Stimulated activated naive CD8-positive, alpha-beta T cell treated with anti-CD3 and anti-CD28 coated beads, Interleukin-15, Interleukin-2, amounts not matched to agents 100 U/mL and 50 U/mL, for 24 hours (primary cell): Measurements from ENCODE around the gene EFNB3.
A peak's percentile ranks its signal among the peaks of the same experiment; 100 is the strongest.

Experiments used
- ATAC-seq: fragments of 150-1000 bp; cut with Tn5 transposase; one replicate; pipeline ENCODE4 v1.10.0; 2021
- DNase-seq: peaks from one replicate; pipeline ENCODE4 v3.0.0; 2021

EFNB3 gene

DNA sequence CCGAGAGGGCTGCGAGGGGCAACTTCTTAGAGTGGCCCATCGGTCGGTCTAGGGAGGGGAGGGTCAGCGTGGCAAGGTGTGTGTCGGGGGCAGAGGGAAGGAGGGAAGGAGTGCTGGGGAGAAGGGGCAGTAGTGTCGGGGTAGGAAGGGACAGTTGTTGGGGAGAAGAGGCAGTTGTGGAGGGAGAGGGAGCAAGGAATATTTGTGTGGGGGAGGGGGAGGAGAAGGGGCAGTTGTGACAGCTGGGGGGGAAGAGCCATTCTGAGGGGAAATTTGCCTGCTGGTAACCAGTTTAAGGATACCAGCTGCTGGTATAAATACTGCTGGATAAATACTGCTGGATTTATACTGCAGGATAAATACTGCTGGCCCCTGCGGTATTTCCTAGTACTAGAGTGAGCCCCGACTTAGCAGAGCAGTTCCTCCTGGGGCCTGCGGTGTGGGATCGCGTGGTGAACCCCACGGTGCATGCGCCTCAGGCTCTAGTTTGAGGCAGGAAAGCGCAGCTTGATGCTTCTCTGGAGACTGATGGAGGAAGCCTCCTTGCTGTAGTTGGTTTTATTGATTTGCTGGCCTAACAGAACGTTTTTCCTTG, 12.9 kb downstream of the EFNB3 start:
- DNase-seq: peak; percentile 22
- ATAC-seq: no peak

DNA sequence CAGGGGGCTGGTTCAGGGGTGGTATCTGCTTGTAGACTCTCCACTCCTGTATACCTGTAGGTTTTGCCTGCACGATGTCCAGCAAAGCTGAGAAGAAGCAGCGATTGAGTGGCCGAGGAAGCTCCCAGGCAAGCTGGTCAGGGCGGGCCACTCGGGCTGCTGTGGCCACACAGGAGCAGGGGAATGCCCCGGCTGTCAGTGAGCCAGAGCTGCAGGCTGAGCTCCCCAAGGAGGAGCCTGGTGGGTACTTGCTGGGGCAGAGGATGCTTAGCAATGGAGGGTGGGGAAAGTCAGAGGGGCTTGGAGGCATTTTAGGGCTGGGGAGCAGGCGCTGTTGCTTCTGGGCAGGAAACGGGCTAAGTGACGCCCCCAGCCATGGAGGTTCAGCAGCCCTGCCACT, 14.7 kb downstream of the EFNB3 start:
- DNase-seq (no peak), ATAC-seq (no peak)

DNA sequence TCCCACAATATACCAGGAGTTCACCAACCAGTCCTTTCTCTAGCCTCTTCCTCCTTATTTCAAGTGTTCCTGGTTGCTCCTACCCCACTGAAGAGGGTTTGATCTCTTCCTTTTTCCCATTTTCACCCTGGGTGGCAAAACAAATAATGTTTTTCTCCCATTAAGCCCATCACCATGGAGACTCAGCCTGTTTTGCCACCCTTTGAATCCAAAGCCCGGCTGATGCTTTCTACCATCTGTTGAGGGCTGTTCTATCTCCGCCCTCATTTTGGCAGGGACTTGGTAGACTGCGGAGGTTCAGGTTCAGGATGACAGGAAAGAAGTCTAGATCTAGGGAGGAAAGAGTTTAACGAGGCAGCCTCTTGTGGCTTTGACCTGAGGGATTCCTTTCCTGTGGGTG, 15.1 kb downstream of the EFNB3 start:
- ATAC-seq: no peak

DNA sequence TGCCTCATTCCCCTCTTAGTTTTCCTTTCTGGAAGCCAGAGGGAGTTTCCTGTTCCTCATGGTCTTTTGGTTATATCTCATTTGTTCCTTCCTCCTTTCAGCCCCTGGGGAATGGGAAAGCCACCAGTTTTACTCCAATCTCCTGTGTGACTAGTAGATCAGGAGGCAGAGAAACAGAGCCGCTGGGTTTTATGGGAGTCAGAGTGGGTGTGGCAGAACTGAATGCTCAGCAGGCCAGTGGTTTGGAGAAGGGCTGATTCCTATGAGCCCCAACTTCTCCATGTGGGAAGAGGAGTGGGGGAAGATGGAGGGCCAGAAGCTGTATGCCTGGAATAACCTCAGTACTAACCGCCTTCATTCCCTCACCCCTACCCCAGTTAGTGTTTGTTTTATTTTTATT, 16.6 kb downstream of the EFNB3 start:
- DNase-seq (no peak), ATAC-seq (no peak)

More for the DNA sequence above, 15.1 kb downstream of the EFNB3 start:
- DNase-seq: no peak

DNA sequence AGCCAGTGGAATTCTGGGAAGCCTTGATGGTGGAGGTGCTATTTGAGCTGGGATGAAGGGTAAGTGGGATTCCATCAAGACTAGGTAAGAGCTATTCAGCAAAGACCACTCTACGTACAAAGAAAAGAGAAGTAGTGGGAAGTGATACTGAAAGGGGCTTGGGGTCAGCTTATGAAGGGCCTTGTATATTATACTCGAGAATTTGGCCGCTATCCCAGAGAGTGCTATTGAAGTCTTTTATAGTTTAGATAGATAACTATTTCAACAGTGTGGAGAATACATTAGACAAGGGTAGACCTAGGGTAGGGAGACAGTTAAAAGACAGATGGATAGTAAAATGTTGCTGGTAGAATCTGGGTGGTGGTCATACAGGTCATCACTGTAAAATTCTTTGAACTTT, 22.9 kb downstream of the EFNB3 start:
- DNase-seq (no peak), ATAC-seq (no peak)

DNA sequence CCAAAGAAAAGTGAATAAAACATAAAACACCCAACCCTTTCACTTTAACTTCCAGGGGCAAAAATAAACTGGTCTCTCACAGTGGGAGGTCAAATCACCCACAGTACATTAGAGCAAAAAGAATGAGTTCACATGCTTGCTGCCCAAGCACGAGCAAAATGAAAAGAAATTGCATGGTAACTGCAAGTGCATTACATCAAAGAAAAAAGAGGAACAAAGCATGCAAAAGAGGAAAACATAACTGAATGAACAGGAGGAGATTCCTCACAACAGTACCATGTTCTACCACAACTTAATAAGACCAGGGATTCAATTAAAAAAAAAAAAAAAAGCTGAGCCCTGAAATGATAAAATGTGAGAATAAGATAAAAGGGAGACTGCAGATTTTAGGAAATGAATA, 24.8 kb downstream of the EFNB3 start:
- ATAC-seq: no peak

DNA sequence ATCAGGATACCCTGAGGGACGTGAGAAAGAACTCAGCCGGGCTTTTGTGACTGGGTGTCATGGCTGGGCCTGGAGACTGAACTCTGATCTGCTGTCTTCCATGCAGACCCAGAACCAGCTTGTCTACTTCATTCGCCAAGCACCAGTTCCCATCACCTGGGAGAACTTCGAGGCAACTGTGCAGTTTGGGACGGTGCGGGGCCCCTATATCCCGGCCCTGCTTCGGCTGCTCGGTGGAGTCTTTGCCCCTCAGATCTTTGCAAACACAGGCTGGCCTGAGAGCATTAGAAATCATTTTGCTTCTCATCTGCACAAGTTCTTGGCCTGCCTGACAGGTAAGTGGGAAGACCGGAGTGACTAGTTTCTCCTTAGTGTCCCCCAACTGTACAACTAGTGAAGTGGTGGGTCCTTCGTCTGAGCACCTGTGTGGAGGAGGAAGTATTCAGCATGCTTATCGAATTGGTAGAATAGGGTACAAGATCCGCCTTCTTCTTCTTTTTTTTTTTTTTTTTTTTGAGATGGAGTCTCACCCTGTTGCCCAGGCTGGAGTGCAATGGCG, 28.1 kb downstream of the EFNB3 start:
- DNase-seq: no peak
- no peak for ATAC-seq

More for the DNA sequence above, 24.8 kb downstream of the EFNB3 start:
- no peak for DNase-seq

DNA sequence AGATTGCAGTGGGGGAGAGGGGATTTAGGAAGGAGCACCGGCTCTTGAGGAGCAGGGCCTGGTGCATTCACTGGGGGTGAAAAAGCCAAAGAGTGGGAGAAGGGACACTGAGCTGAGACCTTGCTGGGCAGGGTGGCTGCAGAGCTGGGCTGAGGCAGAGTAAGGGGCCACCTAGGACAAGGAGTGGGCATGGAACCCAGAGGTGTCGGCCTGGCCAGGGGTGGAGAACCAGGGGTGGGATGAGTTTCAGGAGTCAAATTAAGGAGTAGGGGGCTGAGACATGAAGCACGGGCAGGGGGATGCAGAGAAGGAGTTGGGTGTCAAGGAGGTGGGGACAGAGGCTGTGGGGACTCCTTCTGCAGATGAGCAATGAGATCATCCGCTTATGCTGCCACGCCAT, 32.6 kb downstream of the EFNB3 start:
- no peak for ATAC-seq
- DNase-seq: no peak

DNA sequence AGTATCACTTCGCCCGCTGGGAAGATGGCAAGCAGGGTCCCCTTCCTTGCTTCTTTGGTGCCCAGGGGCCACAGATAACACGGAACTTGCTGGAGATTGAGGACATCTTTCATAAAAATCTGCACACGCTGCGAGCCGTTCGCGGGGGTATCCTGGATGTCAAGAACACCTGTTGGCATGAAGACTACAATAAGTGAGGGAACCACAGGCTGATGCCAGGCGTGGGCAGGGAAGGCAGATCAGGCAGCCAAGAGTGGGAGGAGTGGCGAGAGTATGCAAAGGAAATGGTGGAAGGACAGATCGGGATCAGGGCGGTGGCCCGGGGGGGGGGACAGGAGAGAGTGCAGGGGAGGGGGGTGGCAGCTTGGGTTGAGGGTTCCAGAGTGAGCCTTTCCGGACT, 34.7 kb downstream of the EFNB3 start:
- ATAC-seq (no peak), DNase-seq (no peak)

DNA sequence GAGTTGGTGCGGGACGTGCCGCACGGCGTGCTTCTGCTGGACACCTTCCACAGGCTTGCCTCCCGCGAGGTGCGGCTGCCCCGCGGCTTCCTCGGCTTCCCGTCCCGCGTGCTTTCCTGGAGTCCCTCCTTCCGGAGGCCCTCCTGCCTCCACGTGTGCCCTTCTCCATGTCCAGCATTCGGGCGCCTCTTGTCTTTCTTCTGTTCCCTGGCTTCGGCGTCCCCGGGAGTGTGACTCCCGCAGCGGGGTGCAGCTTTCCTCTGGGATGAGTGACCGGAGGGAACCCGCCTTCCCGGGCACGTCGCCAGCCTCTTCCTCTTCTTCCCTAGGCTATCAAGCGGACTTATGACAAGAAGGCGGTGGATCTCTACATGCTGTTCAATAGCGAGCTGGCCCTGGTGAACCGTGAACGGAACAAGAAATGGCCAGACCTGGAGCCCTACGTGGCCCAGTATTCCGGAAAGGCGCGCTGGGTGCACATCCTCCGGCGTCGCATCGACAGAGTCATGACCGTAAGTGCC, 35.5 kb downstream of the EFNB3 start:
- DNase-seq (no peak), ATAC-seq (no peak)

DNA sequence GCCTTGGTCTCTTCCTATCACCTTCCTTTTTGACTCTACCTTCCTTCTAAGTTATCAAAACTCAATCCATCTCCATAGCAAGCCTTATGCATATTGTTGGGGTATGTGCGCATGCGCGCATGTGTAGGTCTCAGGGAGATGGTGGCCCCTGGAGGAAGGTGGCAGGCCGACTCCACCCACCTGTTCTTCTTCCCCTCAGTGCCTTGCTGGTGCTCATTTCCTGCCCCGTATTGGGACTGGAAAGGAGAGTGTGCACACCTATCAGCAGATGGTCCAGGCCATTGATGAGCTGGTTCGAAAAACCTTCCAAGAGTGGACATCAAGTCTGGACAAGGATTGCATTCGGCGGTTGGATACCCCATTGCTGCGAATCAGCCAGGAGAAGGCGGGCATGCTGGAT, 37.7 kb downstream of the EFNB3 start:
- no peak for DNase-seq
- no peak for ATAC-seq

DNA sequence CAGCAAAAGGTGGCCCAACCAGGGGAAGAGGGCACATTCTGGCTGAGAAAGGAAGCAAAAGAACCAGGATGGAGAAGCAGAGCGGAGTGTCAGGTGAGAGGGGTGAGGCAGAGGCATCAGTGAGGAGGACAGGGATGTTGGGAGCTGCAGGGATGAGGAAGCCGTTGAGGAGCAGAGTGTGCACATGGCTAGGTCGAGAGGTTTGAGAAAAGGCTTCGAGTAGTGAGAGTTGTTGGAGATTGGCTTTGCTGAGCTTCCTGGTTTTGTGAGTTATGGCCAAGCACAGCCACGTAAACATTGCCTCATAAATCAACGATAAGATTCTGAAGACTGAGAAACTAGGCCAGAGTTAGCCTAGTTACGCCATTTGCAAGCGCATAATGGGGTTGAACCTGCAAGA, 39.4 kb downstream of the EFNB3 start:
- ATAC-seq: no peak

DNA sequence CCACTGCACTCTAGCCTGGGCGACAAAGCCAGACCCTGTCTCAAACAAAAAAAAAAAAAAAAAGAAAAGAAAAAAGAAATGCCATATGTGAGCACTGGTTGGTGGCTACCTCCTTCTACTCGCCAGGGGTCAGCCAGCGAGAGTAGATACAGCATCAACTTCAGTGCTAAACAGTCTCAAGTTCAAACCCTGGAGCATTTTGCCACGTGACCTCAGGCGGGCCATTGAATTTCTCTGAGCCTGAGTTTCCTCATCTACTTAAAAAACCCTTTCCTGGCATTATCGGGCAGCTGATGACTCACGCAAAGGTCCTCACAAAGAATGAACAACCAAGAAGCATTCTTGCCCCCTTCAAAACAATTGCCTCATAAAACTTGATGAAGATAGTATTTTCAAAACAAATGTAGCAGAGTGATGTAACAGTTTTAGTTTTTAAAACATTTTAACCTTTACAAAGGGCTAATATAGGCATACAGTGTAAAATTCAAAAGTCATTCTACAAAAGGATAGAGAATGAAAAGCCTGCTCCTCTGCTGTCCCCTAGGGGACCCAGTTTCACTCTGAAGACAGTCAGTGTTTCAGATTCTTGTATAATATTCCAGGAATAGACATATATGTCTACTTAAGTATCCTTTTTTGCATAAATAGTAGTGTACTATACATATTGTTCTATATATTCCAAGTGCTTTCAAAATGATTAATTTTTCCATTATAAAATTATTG, 40.9 kb downstream of the EFNB3 start:
- ATAC-seq (no peak), DNase-seq (no peak)

More for the DNA sequence above, 39.4 kb downstream of the EFNB3 start:
- DNase-seq: no peak

DNA sequence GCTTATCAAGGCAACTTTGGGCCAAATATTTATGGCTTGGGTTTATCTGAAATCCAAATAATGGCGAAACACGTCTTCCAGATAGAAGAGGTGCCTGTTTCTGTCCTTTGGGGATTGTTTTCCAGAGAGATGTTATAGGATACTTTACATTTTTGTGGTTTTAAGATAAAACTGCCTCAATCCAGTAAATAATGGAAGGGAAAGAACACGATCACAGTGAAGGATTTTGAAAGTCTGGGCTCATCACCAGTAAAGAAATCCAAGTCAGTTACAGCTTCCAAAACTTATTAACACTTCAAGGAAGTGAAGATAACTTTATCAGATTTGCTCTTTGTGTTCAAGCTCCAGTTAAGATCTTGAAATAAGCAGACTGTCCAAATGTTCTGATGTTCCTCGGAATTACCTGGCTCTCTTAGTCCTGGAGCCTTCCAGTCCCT, 42.7 kb downstream of the EFNB3 start:
- DNase-seq (no peak), ATAC-seq (no peak)

DNA sequence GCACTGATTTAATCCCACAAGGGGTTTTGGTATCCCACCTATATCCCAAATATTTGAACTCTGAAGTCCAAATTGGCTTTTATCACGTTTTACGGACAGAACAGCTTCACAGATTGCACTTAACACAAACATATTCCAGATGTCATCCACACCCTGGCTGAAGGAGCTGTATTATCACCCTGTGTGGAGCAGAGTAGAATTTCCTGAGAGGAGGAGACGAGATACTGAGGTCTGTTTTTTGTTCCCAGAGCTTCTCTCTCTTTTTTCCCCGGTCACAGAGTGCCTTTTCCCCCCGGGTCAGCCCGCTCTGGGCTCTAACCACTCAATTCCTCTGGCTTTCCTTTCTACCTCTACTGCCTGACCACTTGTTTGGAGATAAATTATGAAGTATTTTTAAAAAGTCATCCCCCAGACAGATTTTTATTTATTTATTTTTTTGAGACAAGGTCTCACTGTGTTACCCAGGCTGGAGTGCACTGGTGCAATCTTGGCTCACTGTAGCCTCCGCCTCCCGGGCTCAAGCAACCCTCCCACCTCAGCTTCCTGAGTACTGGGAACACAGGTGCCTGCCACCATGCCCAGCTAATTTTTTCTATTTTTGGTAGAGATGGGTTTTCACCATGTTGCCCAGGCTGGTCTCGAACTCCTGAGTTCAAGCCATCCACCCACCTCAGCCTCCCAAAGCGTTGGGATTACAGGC, 43.2 kb downstream of the EFNB3 start:
- no peak for DNase-seq
- ATAC-seq: no peak

DNA sequence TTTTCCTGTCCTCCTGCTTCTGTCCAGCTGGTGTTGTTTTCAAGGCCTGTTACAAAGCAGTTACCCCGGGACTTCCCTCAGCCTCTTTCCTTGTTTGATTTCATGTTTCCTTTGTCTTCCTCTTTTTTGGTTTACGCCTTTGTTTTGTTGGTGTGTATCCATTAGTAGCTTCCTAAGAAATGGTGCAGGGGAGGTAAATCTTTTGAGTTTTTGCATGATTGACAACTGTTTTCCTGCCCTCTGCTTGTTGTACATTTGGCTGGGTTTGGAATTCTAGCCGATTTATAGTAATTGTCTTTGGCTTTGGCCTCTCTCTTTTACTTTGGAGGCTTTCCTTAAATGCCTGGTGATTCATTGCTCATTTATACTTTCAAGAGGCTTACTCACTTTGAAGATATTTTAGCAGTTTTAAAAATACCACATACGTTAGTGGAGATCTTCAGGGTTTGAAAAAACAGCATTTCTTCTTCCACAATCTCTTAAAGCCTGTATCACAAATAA, 45.4 kb downstream of the EFNB3 start:
- no peak for ATAC-seq
- DNase-seq: no peak

DNA sequence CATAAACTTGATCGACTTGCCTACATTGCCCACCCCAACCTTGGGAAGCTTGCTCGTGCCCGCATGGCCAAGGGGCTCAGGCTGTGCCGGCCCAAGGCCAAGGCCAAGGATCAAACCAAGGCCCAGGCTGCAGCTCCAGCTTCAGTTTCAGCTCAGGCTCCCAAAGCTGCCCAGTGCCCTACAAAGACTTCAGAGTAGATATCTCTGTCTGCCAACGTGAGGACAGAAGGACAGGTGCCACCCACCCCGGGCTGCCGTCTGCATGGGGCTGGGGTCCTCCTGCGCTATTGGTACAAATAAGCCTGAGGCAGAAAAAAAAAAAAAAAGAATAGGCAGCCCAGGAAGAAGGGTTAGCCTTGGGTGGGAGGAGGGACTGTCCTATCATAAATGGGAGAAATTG, 49.7 kb downstream of the EFNB3 start:
- ATAC-seq (no peak), DNase-seq (no peak)

DNA sequence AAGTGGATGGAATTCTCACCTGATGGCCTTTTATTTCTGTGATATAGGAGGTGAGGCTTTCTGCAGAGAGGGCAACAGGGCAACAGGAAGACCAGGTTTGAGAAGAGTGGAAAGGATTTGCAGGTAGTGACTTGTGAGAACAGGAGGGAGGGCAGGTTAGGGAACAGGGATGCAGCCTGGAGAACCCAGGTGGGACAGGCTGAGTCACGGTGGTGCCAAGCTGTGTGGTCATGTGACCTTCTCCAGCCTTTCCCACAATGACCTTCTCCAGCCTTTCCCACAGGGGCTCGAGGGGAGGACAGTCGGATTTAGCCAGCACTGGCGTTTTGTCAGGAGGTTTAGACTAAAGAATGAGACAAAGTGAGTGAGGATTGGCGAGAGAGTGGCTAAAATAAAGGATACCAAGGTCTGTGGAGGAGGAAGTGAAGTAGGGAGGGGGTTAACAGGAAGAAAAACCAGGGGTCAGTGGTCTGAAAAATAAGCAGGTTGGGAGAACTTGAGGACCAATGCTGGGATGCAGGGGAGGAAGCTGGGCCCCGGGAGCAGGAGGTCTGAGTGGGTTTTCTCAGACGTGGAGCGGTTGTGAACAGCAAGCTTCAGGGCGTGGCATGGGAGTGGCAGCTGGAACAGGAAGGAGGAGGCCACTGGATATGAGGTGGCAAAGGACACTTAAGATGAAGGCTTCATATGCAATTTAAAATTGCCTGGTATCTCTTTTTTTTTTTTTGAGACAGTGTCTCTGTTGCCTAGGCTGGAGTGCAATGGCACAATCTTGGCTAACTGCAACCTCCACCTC, 50.3 kb downstream of the EFNB3 start:
- DNase-seq: no peak
- no peak for ATAC-seq

DNA sequence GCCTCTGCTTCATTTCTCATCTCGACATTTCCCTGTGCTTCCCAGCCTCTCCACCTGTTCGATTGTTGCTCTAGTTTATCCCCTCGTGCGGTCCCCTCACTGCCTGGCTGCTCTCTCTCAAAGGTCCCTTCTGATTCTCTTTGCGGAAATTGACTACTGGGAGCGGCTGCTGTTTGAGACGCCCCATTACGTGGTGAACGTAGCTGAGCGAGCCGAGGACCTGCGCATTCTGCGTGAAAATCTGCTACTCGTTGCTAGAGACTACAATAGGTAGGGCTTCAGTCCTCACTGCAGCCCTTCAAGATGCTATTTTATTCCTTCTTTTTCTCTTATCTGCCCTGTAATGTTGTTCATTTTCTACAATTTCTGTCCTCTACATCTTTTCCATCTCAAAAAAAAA, 52.0 kb downstream of the EFNB3 start:
- DNase-seq (no peak), ATAC-seq (no peak)
